OCI-LY1 (cell line): Measurements from ENCODE around the gene NDUFV1.
"Not testable (repeated sequence)": the region's sequence is repeated elsewhere in the genome, so short reads cannot be mapped to it uniquely, and the experiment has no call there.

ENCODE experiments used
- H2AFZ ChIP-seq: fragments of 200-600 bp; sonication (generic), shearing (Covaris generic); 2 replicates; pipeline ENCODE4 v1.6.0; 2014; ENCODE audit warnings: antibody characterized with exemption, mild to moderate bottlenecking, low read length
- H3F3A ChIP-seq: fragments of 200-600 bp; sonication (generic), shearing (Covaris generic); 2 replicates; pipeline ENCODE4 v1.6.0; 2014; ENCODE audit warnings: mild to moderate bottlenecking, antibody characterized with exemption, low read length, moderate library complexity; ENCODE audit not compliant: insufficient read depth
- H3K27ac ChIP-seq: fragments of 200-600 bp; sonication (generic); 2 replicates; pipeline ENCODE4 v1.5.1; 2014; ENCODE audit warnings: low read length, mixed run types, mild to moderate bottlenecking, low read depth; ENCODE audit not compliant: poor library complexity, severe bottlenecking
- H3K27me3 ChIP-seq: fragments of 200-600 bp; sonication (generic); 2 replicates; pipeline ENCODE4 v1.6.0; 2014; ENCODE audit warnings: antibody characterized with exemption, mild to moderate bottlenecking, low read length, moderate library complexity; ENCODE audit not compliant: insufficient read depth
- H3K36me3 ChIP-seq: fragments of 200-600 bp; sonication (generic); 2 replicates; pipeline ENCODE4 v1.6.1; 2014; ENCODE audit warnings: mild to moderate bottlenecking, antibody characterized with exemption, low read length, moderate library complexity, mixed read lengths; ENCODE audit not compliant: insufficient read depth
- H3K4me1 ChIP-seq: fragments of 200-600 bp; sonication (generic); 2 replicates; pipeline ENCODE4 v1.5.1; 2014; ENCODE audit warnings: mild to moderate bottlenecking, low read length, moderate library complexity; ENCODE audit not compliant: insufficient read depth, severe bottlenecking
- H3K4me2 ChIP-seq: fragments of 200-600 bp; sonication (generic), shearing (Covaris generic); 2 replicates; pipeline ENCODE4 v1.6.1; 2014; ENCODE audit warnings: low read length
- H3K4me3 ChIP-seq: fragments of 200-600 bp; sonication (generic); 2 replicates; pipeline ENCODE4 v1.5.1; 2014; ENCODE audit warnings: low read length, low read depth, mild to moderate bottlenecking, mixed read lengths; ENCODE audit not compliant: poor library complexity, severe bottlenecking
- H3K79me2 ChIP-seq: fragments of 200-600 bp; shearing (Covaris generic); 2 replicates; pipeline ENCODE4 v1.6.1; 2016; ENCODE audit warnings: mixed run types, low read length, mixed read lengths; ENCODE audit not compliant: insufficient read depth
- H3K9ac ChIP-seq: fragments of 200-600 bp; sonication (generic), shearing (Covaris generic); 2 replicates; pipeline ENCODE4 v1.6.1; 2014; ENCODE audit warnings: mild to moderate bottlenecking, low read length, mixed read lengths
- H3K9me2 ChIP-seq: fragments of 200-600 bp; sonication (generic), shearing (Covaris generic); 2 replicates; pipeline ENCODE4 v1.6.1; 2014; ENCODE audit warnings: low read depth, mild to moderate bottlenecking, low read length, mixed read lengths
- H3K9me3 ChIP-seq: fragments of 200-600 bp; shearing (Covaris generic); 2 replicates; pipeline ENCODE4 v1.6.1; 2014; ENCODE audit warnings: low read length, mixed read lengths
- H4K20me1 ChIP-seq: fragments of 200-600 bp; sonication (generic), shearing (Covaris generic); 2 replicates; pipeline ENCODE4 v1.6.0; 2016; ENCODE audit warnings: mild to moderate bottlenecking, low read length; ENCODE audit not compliant: insufficient read depth
- EZH2 ChIP-seq: fragments of 200-600 bp; sonication (generic), shearing (Covaris generic); IDR thresholded peaks from 2 replicates; pipeline ENCODE4 v1.8.0; 2017; ENCODE audit warnings: borderline replicate concordance, mixed run types, mild to moderate bottlenecking, antibody characterized with exemption, low read length, moderate library complexity, mixed read lengths
- TF ChIP-seq, protein P1 (sequence below): fragments of 200-600 bp; sonication (generic), shearing (Covaris generic); IDR thresholded peaks from 2 replicates; pipeline ENCODE4 v1.5.1; 2017; ENCODE audit warnings: mild to moderate bottlenecking, antibody characterized with exemption, low read length, moderate library complexity, mixed read lengths

NDUFV1 gene

DNA sequence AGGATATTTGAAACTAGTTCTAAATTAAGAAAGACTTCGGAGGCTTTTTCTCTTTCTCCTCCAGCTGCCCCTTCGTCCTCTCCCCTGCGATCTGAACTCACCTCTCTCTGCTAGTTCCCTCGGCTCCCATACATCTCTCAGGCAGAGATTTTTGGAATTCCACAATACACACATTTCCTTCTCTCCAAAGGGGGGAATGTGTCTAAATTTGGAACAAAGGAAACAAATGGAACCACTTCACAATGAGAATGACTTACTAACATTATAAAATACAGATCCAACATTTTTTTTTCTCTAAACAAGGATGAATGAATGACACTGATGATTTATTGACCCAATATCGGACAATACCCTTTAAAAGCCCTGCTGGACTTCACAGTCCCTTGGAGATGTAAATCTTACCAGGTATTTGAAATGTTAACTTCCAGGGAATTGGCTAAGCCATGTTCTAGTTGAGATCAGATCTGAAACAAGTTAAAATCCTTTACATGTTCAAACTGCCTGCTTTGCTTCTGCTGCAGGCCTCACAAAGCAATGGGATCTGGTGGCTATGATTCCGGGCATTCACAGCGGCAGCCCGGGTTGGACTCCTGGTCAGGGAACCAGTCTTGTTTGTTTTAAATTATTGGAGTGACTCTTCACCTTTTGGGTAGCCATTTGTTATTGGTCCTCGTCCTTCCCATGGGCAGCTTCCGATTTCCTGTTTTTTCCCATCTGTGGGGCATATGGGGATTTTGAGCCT lies 43.6 kb upstream of the NDUFV1 start:
- H3F3A ChIP-seq: no peaks in the 10 kb centered on the region
- H3K4me1 ChIP-seq: peaks cover 9% of the 10 kb centered on the region
- no peak overlapping the region for H3K27ac ChIP-seq
- H3K9me2 ChIP-seq: no peaks in the 10 kb centered on the region
- H4K20me1 ChIP-seq: no peaks in the 10 kb centered on the region
- H3K9me3 ChIP-seq: no peaks in the 10 kb centered on the region
- H3K27me3 ChIP-seq: no peaks in the 10 kb centered on the region; the same call in none of the 2 replicates
- TF ChIP-seq EZH2: no peak
- TF ChIP-seq, protein P1, sequence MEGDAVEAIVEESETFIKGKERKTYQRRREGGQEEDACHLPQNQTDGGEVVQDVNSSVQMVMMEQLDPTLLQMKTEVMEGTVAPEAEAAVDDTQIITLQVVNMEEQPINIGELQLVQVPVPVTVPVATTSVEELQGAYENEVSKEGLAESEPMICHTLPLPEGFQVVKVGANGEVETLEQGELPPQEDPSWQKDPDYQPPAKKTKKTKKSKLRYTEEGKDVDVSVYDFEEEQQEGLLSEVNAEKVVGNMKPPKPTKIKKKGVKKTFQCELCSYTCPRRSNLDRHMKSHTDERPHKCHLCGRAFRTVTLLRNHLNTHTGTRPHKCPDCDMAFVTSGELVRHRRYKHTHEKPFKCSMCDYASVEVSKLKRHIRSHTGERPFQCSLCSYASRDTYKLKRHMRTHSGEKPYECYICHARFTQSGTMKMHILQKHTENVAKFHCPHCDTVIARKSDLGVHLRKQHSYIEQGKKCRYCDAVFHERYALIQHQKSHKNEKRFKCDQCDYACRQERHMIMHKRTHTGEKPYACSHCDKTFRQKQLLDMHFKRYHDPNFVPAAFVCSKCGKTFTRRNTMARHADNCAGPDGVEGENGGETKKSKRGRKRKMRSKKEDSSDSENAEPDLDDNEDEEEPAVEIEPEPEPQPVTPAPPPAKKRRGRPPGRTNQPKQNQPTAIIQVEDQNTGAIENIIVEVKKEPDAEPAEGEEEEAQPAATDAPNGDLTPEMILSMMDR: no peak
- no peak overlapping the region for H3K4me3 ChIP-seq
- no peak overlapping the region for H3K9ac ChIP-seq
- no peaks in the 10 kb centered on the region for H3K79me2 ChIP-seq
- H2AFZ ChIP-seq: no peak overlapping the region
- H3K4me2 ChIP-seq: no peak overlapping the region
- H3K36me3 ChIP-seq: no peaks in the 10 kb centered on the region

DNA sequence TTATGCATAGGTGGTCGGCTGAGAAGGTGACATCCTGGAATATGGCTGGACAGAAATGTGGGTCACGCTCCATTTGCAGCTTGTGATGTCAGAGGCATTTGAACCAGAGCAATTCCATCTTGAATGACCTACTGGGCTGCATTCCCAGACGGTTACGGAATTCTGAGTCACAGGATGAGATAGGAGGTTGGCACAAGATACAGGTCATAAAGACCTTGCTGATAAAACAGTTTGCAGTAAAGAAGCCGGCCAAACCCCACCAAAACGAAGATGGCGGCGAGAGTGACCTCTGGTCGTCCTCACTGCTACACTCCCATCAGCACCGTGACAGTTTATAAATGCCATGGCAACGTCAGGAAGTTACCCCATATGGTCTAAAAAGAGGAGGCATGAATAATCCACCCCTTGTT lies 43.0 kb upstream of the NDUFV1 start:
- H3F3A ChIP-seq: not testable (repeated sequence)

DNA sequence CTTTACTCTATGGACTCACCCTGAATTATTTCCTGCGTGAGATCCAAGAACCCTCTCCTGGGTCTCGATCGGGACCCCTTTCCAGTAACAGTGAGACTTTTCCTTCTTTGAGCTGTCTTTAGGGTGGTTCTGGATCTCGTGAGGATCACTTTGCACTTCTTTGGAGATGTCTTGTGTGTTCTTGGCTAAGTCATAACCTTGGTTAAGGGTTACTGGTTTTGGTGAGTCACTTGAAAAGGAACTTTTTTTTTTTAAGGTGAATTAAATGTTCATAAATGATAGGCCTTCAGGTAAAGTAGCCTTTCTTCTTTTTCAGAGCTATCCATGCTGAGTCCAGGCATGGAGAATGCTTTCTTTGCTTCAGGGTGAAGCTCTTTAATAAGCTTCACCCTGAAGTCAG lies 42.5 kb upstream of the NDUFV1 start:
- H3K4me3 ChIP-seq: no peak overlapping the region
- TF ChIP-seq EZH2: no peak
- TF ChIP-seq, protein P1: no peak
- no peaks in the 10 kb centered on the region; the same call in 1 of the 2 replicates for H3K27me3 ChIP-seq
- H3K36me3 ChIP-seq: no peaks in the 10 kb centered on the region
- H3K9me3 ChIP-seq: no peaks in the 10 kb centered on the region
- H3K9ac ChIP-seq: no peak overlapping the region
- no peaks in the 10 kb centered on the region for H3K9me2 ChIP-seq
- peaks cover 9% of the 10 kb centered on the region for H3K4me1 ChIP-seq
- H3K4me2 ChIP-seq: no peak overlapping the region
- H2AFZ ChIP-seq: no peak overlapping the region
- no peaks in the 10 kb centered on the region for H3K79me2 ChIP-seq
- H3K27ac ChIP-seq: no peak overlapping the region
- H3F3A ChIP-seq: no peaks in the 10 kb centered on the region
- H4K20me1 ChIP-seq: no peaks in the 10 kb centered on the region

More for the DNA sequence above, 43.0 kb upstream of the NDUFV1 start:
- not testable (repeated sequence) for H3K9ac ChIP-seq, H3K4me2 ChIP-seq, H3K4me1 ChIP-seq, H4K20me1 ChIP-seq, H3K36me3 ChIP-seq, H3K9me2 ChIP-seq, H3K27ac ChIP-seq, H2AFZ ChIP-seq, H3K79me2 ChIP-seq, H3K27me3 ChIP-seq, H3K4me3 ChIP-seq, H3K9me3 ChIP-seq

DNA sequence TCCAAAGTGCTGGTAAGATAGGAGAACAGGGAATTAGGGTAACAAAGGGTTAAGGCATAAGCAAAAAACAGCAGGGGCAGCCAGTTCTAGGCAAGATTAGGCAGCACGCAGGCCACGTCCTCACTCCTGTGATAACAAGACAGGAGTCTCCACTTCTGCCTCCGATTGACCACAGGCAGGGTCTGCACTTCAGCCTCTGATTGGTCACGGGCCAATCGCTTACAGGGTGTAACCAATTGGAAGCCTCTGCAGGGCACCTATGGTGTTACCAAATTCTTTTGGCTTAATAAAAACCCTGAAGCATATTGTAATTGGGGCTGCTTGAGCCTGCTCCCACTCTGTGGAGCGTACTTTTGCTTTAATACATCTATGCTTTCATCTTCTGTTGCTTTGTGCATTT lies 35.3 kb upstream of the NDUFV1 start:
- Histone ChIP-seq H3K9me3 (no peaks in the 10 kb centered on the region), H3K4me2 (no peak overlapping the region), H3K27ac (no peak overlapping the region), H4K20me1 (no peaks in the 10 kb centered on the region), H3K9ac (no peak overlapping the region), H3K4me1 (no peaks in the 10 kb centered on the region), H3K36me3 (no peaks in the 10 kb centered on the region), H3K79me2 (no peaks in the 10 kb centered on the region), H3K27me3 (peaks cover 4% of the 10 kb centered on the region; the same call in 1 of the 2 replicates), H2AFZ (no peak overlapping the region), H3F3A (no peaks in the 10 kb centered on the region), H3K9me2 (no peaks in the 10 kb centered on the region), H3K4me3 (no peak overlapping the region)
- TF ChIP-seq, protein P1: no peak
- TF ChIP-seq EZH2: no peak
